Glutamatergic neuron (in vitro differentiated cells): Measurements from ENCODE around the gene CACNB2. TPM values are rescaled to one million over a fixed set of nuclear protein-coding genes. Genes with fewer than 3 reads are reported as not detected.

Experiments used
- DNase-seq: peaks from one replicate; pipeline ENCODE4 v3.0.0; 2022
- H3K27ac Mint-ChIP-seq: one replicate; pipeline ENCODE4 v1.8.0; 2020; ENCODE audit warnings: mild to moderate bottlenecking, mixed read lengths, inconsistent platforms; ENCODE audit not compliant: unreplicated experiment
- H3K27me3 Mint-ChIP-seq: one replicate; pipeline ENCODE4 v1.8.0; 2020; ENCODE audit warnings: mild to moderate bottlenecking, moderate library complexity, mixed read lengths, inconsistent platforms; ENCODE audit not compliant: unreplicated experiment
- H3K36me3 Mint-ChIP-seq: one replicate; pipeline ENCODE4 v1.8.0; 2020; ENCODE audit warnings: mild to moderate bottlenecking, mixed read lengths, inconsistent platforms; ENCODE audit not compliant: unreplicated experiment
- H3K4me1 Mint-ChIP-seq: one replicate; pipeline ENCODE4 v1.8.0; 2020; ENCODE audit warnings: mild to moderate bottlenecking, low read depth, mixed read lengths, inconsistent platforms; ENCODE audit not compliant: unreplicated experiment
- H3K4me3 Mint-ChIP-seq: one replicate; pipeline ENCODE4 v1.8.0; 2020; ENCODE audit warnings: mild to moderate bottlenecking, mixed read lengths, inconsistent platforms; ENCODE audit not compliant: unreplicated experiment
- H3K9me3 Mint-ChIP-seq: one replicate; pipeline ENCODE4 v1.8.0; 2020; ENCODE audit warnings: mild to moderate bottlenecking, moderate library complexity, mixed read lengths, inconsistent platforms; ENCODE audit not compliant: unreplicated experiment
- total RNA-seq: library from RNA; stranded (reverse); fragmentation: NEBNext Ultra II Directional; extraction: Animal tissue kit (Norgen Biotek cat#: 25700); gene quantifications from one replicate; pipeline ENCODE4 v1.2.1, GENCODE V29; 2021; ENCODE audit not compliant: unreplicated experiment
- TF ChIP-seq, protein P1 (sequence below): fragments of 200-600 bp; sonication (generic); IDR thresholded peaks from one replicate; pipeline ENCODE4 v1.5.0; 2021; ENCODE audit not compliant: partially characterized antibody, unreplicated experiment

The CACNB2 gene
- total RNA-seq, 1 donor from 2014 or later: 3.2 TPM

DNA sequence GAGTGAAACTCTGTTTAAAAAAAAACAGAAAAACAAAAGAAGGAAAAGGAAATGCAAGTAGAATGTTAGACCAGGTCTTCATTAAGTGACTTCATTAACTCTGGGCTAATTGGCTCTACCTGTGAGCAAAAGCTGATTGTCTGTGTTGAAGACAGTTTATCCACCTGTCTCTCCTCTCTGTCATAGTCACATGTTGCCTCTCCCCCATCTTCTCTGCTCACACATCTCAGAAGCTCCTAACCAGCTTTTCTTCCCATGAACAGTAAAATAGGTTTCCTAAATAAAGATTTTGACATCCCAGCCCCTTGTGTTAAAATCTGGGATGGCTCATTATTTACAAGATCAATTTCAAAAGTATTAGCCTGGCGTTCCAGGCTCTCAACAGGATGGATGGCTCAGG is 222.7 kb downstream of the CACNB2 start:
- Mint-ChIP-seq H3K9me3 (no peaks in the 10 kb centered on the region), H3K36me3 (no peaks in the 10 kb centered on the region), H3K4me1 (peaks cover 4% of the 10 kb centered on the region), H3K27ac (no peak overlapping the region), H3K4me3 (no peak overlapping the region), H3K27me3 (no peaks in the 10 kb centered on the region)
- TF ChIP-seq, protein P1, sequence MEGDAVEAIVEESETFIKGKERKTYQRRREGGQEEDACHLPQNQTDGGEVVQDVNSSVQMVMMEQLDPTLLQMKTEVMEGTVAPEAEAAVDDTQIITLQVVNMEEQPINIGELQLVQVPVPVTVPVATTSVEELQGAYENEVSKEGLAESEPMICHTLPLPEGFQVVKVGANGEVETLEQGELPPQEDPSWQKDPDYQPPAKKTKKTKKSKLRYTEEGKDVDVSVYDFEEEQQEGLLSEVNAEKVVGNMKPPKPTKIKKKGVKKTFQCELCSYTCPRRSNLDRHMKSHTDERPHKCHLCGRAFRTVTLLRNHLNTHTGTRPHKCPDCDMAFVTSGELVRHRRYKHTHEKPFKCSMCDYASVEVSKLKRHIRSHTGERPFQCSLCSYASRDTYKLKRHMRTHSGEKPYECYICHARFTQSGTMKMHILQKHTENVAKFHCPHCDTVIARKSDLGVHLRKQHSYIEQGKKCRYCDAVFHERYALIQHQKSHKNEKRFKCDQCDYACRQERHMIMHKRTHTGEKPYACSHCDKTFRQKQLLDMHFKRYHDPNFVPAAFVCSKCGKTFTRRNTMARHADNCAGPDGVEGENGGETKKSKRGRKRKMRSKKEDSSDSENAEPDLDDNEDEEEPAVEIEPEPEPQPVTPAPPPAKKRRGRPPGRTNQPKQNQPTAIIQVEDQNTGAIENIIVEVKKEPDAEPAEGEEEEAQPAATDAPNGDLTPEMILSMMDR: no peak
- DNase-seq: no peak

DNA sequence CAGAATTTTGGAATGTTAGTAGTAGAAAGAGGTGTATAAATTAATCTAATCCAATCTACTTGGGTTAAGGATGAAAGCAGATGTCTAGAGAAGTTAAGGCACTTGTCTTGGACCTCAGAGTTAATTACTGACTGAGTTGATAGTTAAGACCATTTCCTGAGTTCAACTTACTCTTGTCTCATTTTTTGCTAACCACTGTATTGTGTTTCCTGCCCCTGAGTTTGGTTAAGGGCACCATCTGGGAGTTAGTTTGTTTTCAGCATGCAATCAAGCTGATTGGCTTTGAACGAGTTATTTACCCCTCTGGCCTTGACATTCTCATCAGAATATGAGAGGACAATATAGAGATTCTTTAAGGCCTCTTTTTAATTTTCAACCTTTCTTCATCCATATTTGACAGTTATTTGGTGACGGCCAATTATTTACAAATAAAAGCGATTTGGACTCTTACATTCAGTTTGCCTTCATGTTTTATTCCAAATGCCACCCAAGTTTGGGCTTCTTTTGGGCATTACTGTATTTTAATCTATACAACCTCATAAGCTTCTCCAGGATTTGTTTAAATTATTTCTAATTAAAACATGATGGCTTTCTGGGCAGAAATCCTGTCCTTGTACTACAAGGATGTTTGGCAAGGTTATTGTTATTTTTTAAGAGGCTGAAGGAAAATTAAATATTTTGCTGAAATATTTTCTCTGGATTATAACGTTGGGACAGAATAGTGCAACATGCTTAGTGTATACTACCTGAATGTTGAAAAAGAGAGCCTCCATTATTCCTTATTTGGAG is 225.0 kb downstream of the CACNB2 start:
- Mint-ChIP-seq H3K27ac (no peak overlapping the region), H3K4me3 (no peak overlapping the region), H3K27me3 (no peaks in the 10 kb centered on the region), H3K9me3 (no peaks in the 10 kb centered on the region), H3K36me3 (no peaks in the 10 kb centered on the region), H3K4me1 (peaks cover 4% of the 10 kb centered on the region)
- TF ChIP-seq, protein P1: no peak
- no peak for DNase-seq

DNA sequence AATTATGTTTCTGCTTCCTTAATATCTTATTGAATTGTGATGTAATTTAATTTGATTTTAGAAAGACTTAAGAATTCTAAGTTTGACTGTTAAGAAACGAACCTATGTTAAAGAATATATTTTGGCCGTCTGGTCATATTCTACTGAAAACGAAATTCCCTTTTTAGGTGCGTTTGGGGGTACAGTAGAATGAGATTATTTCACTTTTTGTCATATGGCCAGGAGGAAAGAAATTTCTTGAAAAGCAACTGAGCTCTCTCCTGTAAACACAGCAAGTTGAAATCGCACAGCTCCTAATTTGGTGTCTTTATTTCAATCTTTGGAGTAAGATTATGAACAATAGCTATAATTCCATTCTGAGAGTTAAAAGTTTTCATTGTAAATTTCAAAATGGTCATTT is 227.6 kb downstream of the CACNB2 start:
- Mint-ChIP-seq H3K36me3 (no peaks in the 10 kb centered on the region), H3K9me3 (no peaks in the 10 kb centered on the region), H3K27ac (no peak overlapping the region), H3K4me3 (no peak overlapping the region), H3K4me1 (peaks cover 4% of the 10 kb centered on the region), H3K27me3 (no peaks in the 10 kb centered on the region)
- DNase-seq: no peak
- TF ChIP-seq, protein P1: no peak

GRCh38 chr10:18368273-18368672 is 228.0 kb downstream of the CACNB2 start:
- H3K4me1 Mint-ChIP-seq: peaks cover 1% of the 10 kb centered on the region
- no peaks in the 10 kb centered on the region for H3K36me3 Mint-ChIP-seq
- H3K9me3 Mint-ChIP-seq: no peaks in the 10 kb centered on the region
- no peak for DNase-seq
- TF ChIP-seq, protein P1: no peak
- no peak overlapping the region for H3K27ac Mint-ChIP-seq
- no peaks in the 10 kb centered on the region for H3K27me3 Mint-ChIP-seq
- no peak overlapping the region for H3K4me3 Mint-ChIP-seq

GRCh38 chr10:18368682-18369081 is 228.5 kb downstream of the CACNB2 start:
- DNase-seq: no peak
- Mint-ChIP-seq H3K4me1 (no peaks in the 10 kb centered on the region), H3K4me3 (no peak overlapping the region), H3K9me3 (no peaks in the 10 kb centered on the region), H3K27ac (no peak overlapping the region), H3K27me3 (no peaks in the 10 kb centered on the region), H3K36me3 (no peaks in the 10 kb centered on the region)
- TF ChIP-seq, protein P1: no peak
